Prostate gland (tissue), 2 donors: Measurements from ENCODE around the gene DNAJC1.

Experiments used
- POLR2A ChIP-seq: fragments of 450-650 bp; IDR thresholded peaks from one replicate; pipeline ENCODE4 v1.6.1; 2016; ENCODE audit warnings: antibody characterized with exemption, mild to moderate bottlenecking
- POLR2AphosphoS5 ChIP-seq: sonication (generic); formaldehyde crosslinking; IDR thresholded peaks from one replicate; pipeline ENCODE4 v1.6.1; 2017; ENCODE audit warnings: antibody characterized with exemption
- TF ChIP-seq, protein P1 (sequence below), 4 experiments: fragments of 200-600 bp in 2 of 4; fragments of 450-650 bp in 2 of 4; sonication (generic) in 2 of 4; IDR thresholded peaks; 1 replicate in 3 of 4; 2 replicates in 1 of 4; pipeline ENCODE4 v1.5.1; 2016 to 2019; ENCODE audit warnings: antibody characterized with exemption in 4 of 4, mild to moderate bottlenecking in 2 of 4, moderate library complexity in 2 of 4

DNA sequence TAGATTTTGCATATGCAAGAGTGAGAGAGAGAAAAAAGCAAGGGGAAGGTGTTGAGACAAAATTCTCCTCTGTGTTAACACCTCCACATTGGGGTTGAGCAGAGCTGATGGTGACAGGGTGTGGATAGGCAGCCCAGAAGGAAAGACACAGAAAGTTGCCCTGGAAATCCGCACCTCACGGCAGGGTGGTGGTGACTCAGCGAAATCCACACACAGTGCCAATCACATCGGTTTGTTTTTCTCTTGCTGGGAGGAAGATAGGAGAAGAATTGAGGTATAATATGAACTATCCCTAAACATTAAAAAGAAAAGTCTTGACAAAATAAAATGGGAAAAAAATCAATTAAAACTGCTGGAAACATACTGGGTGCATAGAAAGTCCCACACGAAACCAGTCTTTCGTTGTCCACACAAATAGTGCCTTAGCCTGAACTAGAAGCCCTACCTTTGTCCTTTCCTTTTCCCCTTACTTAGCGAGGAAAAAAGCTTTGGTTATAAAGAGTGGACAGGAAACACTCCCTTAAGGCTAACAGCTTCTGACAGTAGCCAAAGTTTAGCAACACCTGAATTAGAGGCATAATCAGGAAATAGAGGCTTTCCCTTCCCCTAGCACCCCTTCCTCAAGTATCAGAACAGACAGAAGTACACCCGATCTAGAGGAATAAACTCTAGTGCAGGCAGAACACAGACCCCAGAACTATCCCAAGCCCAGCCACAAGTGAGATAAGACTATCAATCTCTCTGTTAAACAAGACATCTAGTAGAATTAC, 39.2 kb upstream of the DNAJC1 start:
- no peak for TF ChIP-seq POLR2A
- TF ChIP-seq, protein P1, sequence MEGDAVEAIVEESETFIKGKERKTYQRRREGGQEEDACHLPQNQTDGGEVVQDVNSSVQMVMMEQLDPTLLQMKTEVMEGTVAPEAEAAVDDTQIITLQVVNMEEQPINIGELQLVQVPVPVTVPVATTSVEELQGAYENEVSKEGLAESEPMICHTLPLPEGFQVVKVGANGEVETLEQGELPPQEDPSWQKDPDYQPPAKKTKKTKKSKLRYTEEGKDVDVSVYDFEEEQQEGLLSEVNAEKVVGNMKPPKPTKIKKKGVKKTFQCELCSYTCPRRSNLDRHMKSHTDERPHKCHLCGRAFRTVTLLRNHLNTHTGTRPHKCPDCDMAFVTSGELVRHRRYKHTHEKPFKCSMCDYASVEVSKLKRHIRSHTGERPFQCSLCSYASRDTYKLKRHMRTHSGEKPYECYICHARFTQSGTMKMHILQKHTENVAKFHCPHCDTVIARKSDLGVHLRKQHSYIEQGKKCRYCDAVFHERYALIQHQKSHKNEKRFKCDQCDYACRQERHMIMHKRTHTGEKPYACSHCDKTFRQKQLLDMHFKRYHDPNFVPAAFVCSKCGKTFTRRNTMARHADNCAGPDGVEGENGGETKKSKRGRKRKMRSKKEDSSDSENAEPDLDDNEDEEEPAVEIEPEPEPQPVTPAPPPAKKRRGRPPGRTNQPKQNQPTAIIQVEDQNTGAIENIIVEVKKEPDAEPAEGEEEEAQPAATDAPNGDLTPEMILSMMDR (IDR thresholded peaks at IDR 0.05): no peak
- TF ChIP-seq POLR2AphosphoS5: no peak
